Jurkat, Clone E6-1 (cell line): ENCODE data around the gene PAK5.

Source experiments
- DNase-seq: peaks from one replicate; pipeline ENCODE4 v3.0.0-alpha.2; 2011; ENCODE audit warnings: low read depth, low spot score
- H3K4me3 ChIP-seq: 2 replicates; pipeline ENCODE4 v1.5.1; 2011; ENCODE audit warnings: mild to moderate bottlenecking, low read length, control low read depth, moderate library complexity

PAK5 gene

GRCh38 chr20:9800421-9800820 is 38.5 kb downstream of the PAK5 start:
- no peak for DNase-seq
- H3K4me3 ChIP-seq: no peak overlapping the region

GRCh38 chr20:9794831-9795230 is 44.0 kb downstream of the PAK5 start:
- no peak overlapping the region for H3K4me3 ChIP-seq
- DNase-seq: no peak

GRCh38 chr20:9792674-9793073 is 46.2 kb downstream of the PAK5 start:
- H3K4me3 ChIP-seq: no peak overlapping the region
- no peak for DNase-seq

- no peak overlapping the region for H3K4me3 ChIP-seq
- no peak for DNase-seq
Measured at GRCh38 chr20:9789131-9789530, 49.7 kb downstream of the PAK5 start.

GRCh38 chr20:9775176-9775575 is 63.7 kb downstream of the PAK5 start:
- no peak overlapping the region for H3K4me3 ChIP-seq
- no peak for DNase-seq

GRCh38 chr20:9769954-9770353 is 68.9 kb downstream of the PAK5 start:
- no peak overlapping the region for H3K4me3 ChIP-seq
- DNase-seq: no peak

GRCh38 chr20:9761476-9761875 is 77.4 kb downstream of the PAK5 start:
- no peak for DNase-seq
- no peak overlapping the region for H3K4me3 ChIP-seq

- H3K4me3 ChIP-seq: no peak overlapping the region
- no peak for DNase-seq
Measured at GRCh38 chr20:9759392-9759791, 79.5 kb downstream of the PAK5 start.

GRCh38 chr20:9758752-9759151 is 80.1 kb downstream of the PAK5 start:
- no peak for DNase-seq
- H3K4me3 ChIP-seq: no peak overlapping the region

- DNase-seq: no peak
Measured at GRCh38 chr20:9756660-9757059, 82.2 kb downstream of the PAK5 start.

GRCh38 chr20:9755301-9755700 is 83.6 kb downstream of the PAK5 start:
- H3K4me3 ChIP-seq: no peak overlapping the region
- DNase-seq: no peak

More at GRCh38 chr20:9756660-9757059, 82.2 kb downstream of the PAK5 start:
- no peak overlapping the region for H3K4me3 ChIP-seq

- no peak overlapping the region for H3K4me3 ChIP-seq
Measured at GRCh38 chr20:9744551-9744950, 94.3 kb downstream of the PAK5 start.

GRCh38 chr20:9743871-9744270 is 95.0 kb downstream of the PAK5 start:
- no peak for DNase-seq
- H3K4me3 ChIP-seq: no peak overlapping the region

More at GRCh38 chr20:9744551-9744950, 94.3 kb downstream of the PAK5 start:
- DNase-seq: no peak

GRCh38 chr20:9742821-9743220 is 96.1 kb downstream of the PAK5 start:
- DNase-seq: no peak
- no peak overlapping the region for H3K4me3 ChIP-seq

GRCh38 chr20:9741996-9742395 is 96.9 kb downstream of the PAK5 start:
- DNase-seq: no peak
- no peak overlapping the region for H3K4me3 ChIP-seq

- H3K4me3 ChIP-seq: no peak overlapping the region
- no peak for DNase-seq
Measured at GRCh38 chr20:9740486-9740885, 98.4 kb downstream of the PAK5 start.

- no peak overlapping the region for H3K4me3 ChIP-seq
- no peak for DNase-seq
Measured at GRCh38 chr20:9739991-9740390, 98.9 kb downstream of the PAK5 start.

- no peak for DNase-seq
- H3K4me3 ChIP-seq: no peak overlapping the region
Measured at GRCh38 chr20:9736373-9736772, 102.5 kb downstream of the PAK5 start.

GRCh38 chr20:9723501-9724202 is 115.2 kb downstream of the PAK5 start:
- no peak overlapping the region for H3K4me3 ChIP-seq
- no peak for DNase-seq

- H3K4me3 ChIP-seq: no peak overlapping the region
- no peak for DNase-seq
Measured at GRCh38 chr20:9711872-9712271, 127.0 kb downstream of the PAK5 start.

- no peak overlapping the region for H3K4me3 ChIP-seq
- DNase-seq: no peak
Measured at GRCh38 chr20:9710685-9711084, 128.2 kb downstream of the PAK5 start.
